Pancreas (tissue), 10 donors: Measurements from ENCODE around the gene KPTN. TPM values are rescaled to one million over a fixed set of nuclear protein-coding genes. Genes with fewer than 3 reads are reported as not detected.

Source experiments
- ATAC-seq, 4 donors: fragments of 200-7000 bp; cut with Tn5 transposase; one replicate each; pipeline versions ENCODE4 v1.8.0 to v1.9.1; 2020; ENCODE audit warnings: mild to moderate bottlenecking in 4 of 4, moderate library complexity in 4 of 4
- DNase-seq, 6 donors: peaks; one replicate each; pipeline ENCODE4 v3.0.0-alpha.2; 2020
- FAIRE-seq: peaks from 2 replicates; lab custom pipeline; 2012; peaks lifted over from hg19 to GRCh38; lab: Jason Lieb, UNC
- H3K27ac ChIP-seq, 4 donors: fragments of 200-600 bp; sonication (generic); 1 replicate in 3 of 4; 2 replicates in 1 of 4; pipeline versions ENCODE4 v1.5.0 to v1.8.0; 2020
- H3K27me3 ChIP-seq, 4 donors: fragments of 200-600 bp; one replicate each; pipeline ENCODE4 v1.8.0; 2021
- H3K36me3 ChIP-seq, 3 donors: fragments of 200-600 bp; sonication (generic) in 1 of 3; one replicate each; pipeline versions ENCODE4 v1.5.0 to v1.8.0; 2020 to 2021
- H3K4me1 ChIP-seq, 3 donors: fragments of 200-600 bp; one replicate each; pipeline ENCODE4 v1.8.0; 2021
- H3K4me3 ChIP-seq, 4 donors: fragments of 200-600 bp; sonication (generic) in 2 of 4; one replicate each; pipeline versions ENCODE4 v1.5.0 to v1.8.0; 2020 to 2021
- H3K9me3 ChIP-seq, 4 donors: fragments of 200-600 bp; one replicate each; pipeline ENCODE4 v1.8.0; 2021
- CTCF ChIP-seq, 4 donors: fragments of 200-600 bp; sonication (generic) in 3 of 4; IDR thresholded peaks; one replicate each; pipeline versions ENCODE4 v1.5.0 to v1.8.0; 2021; ENCODE audit warnings: antibody characterized with exemption in 4 of 4
- WGBS, 2 donors: extraction: QIAGEN DNeasy Blood & Tissue Kit; methylation state at CpG; one replicate each; pipeline ENCODE4 v1.1.7; 2013; 5-methylcytosine and 5-hydroxymethylcytosine counted together
- intact Hi-C, 3 donors: fragments of 100-400 bp; cut with DNase I; formaldehyde crosslinking; loops; one replicate each; pipeline versions ENCODE4 v1.11.1 to v1.14.2; 2022
- polyA plus RNA-seq, 2 donors: library from polyadenylated mRNA; stranded (reverse); fragments of 200-250 nt; gene quantifications; one replicate each; pipeline ENCODE4 v1.2.3, GENCODE V29; 2013
- total RNA-seq, 6 donors: library from RNA; stranded (reverse); fragmentation: NEBNext Ultra II Directional in 4 of 6; extraction: Animal tissue kit (Norgen Biotek cat#: 25700) in 4 of 6; gene quantifications; one replicate each; pipeline versions ENCODE4 v1.2.1 to v1.2.4, GENCODE V29; 2021 to 2023
- donor health status: healthy with polysubstance abuse.
- donor health status: DM: no; HTN: no; CAD: no; lungs with moderate emphysema.
- donor health status: DM: no; HTN: no; CAD: no.
- donor health status: control.
- donor health status: control.
- donor health status: Bipolar disorder and iron deficiency.
- donor health status: DM: yes; HTN: yes; CAD: no.
- donor health status: DM: no; HTN: no; CAD: no.
- donor health status: DM: no; HTN: no; CAD: no.
- donor health status: DM: yes; HTN: yes; CAD: no.

KPTN gene
- total and polyA plus RNA-seq, 8 donors, result 3.0 to 53.3 (median 6.0) TPM

GRCh38 chr19:47490847-47491246, 6.8 kb upstream of the KPTN start:
- Histone ChIP-seq H3K9me3 (no peaks in the 10 kb centered on the region), H3K27ac (no peak overlapping the region), H3K36me3 (peaks cover 2 to 44% (median 9%) of the 10 kb centered on the region in 3 donors), H3K4me1 (no peaks in the 10 kb centered on the region), H3K4me3 (no peak overlapping the region), H3K27me3 (no peaks in the 10 kb centered on the region)
- no peak for TF ChIP-seq CTCF (IDR thresholded peaks at IDR 0.05)
- no peak for ATAC-seq
- peak in 2 of 6 donors; percentile 29 to 37 for DNase-seq
- FAIRE-seq, result no peak
- 63 to 70% methylated on average over 3 of the region's 3 CpGs for WGBS, 2 donors
- intact Hi-C loops, result no loop called here

GRCh38 chr19:47490031-47490430, 6.0 kb upstream of the KPTN start:
- 84 to 90% methylated on average over 7 of the region's 7 CpGs for WGBS, 2 donors
- no peak overlapping the region for H3K27ac ChIP-seq
- ATAC-seq (no peak), FAIRE-seq (no peak), DNase-seq (peak in 1 of 6 donors; percentile 12)
- TF ChIP-seq CTCF (IDR thresholded peaks at IDR 0.05), result no peak
- peaks cover 2 to 44% (median 9%) of the 10 kb centered on the region in 3 donors for H3K36me3 ChIP-seq
- H3K9me3 ChIP-seq, result no peaks in the 10 kb centered on the region
- no peaks in the 10 kb centered on the region for H3K27me3 ChIP-seq
- H3K4me3 ChIP-seq, result no peak overlapping the region
- no peaks in the 10 kb centered on the region for H3K4me1 ChIP-seq
- intact Hi-C loops, result no loop called here

GRCh38 chr19:47489072-47489914, 5.3 kb upstream of the KPTN start:
- H3K4me1 ChIP-seq, result no peaks in the 10 kb centered on the region
- WGBS, 2 donors, result 87 to 89% methylated on average over 17 of the region's 17 CpGs
- intact Hi-C loops, result no loop called here
- ATAC-seq, result no peak
- H3K27me3 ChIP-seq, result no peaks in the 10 kb centered on the region
- TF ChIP-seq CTCF (IDR thresholded peaks at IDR 0.05), result no peak
- FAIRE-seq, result no peak
- no peak overlapping the region for H3K27ac ChIP-seq
- DNase-seq, result peak in 2 of 6 donors; percentile 38
- H3K36me3 ChIP-seq, result peaks cover 2 to 44% (median 9%) of the 10 kb centered on the region in 3 donors
- H3K4me3 ChIP-seq, result no peak overlapping the region
- no peaks in the 10 kb centered on the region for H3K9me3 ChIP-seq

GRCh38 chr19:47487551-47488515, 3.8 kb upstream of the KPTN start:
- Histone ChIP-seq H3K4me3 (no peak overlapping the region), H3K27ac (no peak overlapping the region), H3K36me3 (peaks cover 2 to 39% (median 9%) of the 10 kb centered on the region in 3 donors), H3K27me3 (no peaks in the 10 kb centered on the region), H3K9me3 (no peaks in the 10 kb centered on the region), H3K4me1 (no peaks in the 10 kb centered on the region)
- no peak for TF ChIP-seq CTCF (IDR thresholded peaks at IDR 0.05)
- DNase-seq (peak in 1 of 6 donors; percentile 67), ATAC-seq (no peak), FAIRE-seq (no peak)
- intact Hi-C loops, result no loop called here
- WGBS, 2 donors, result 84 to 92% methylated on average over 18 to 19 of the region's 19 CpGs
